Esophagus squamous epithelium (tissue), 4 donors: ENCODE data around the gene MXD1.

Experiments used
- POLR2A ChIP-seq, 4 donors: fragments of 450-650 bp; IDR thresholded peaks; one replicate each; pipeline ENCODE4 v1.6.1; 2017; ENCODE audit warnings: antibody characterized with exemption in 4 of 4, mild to moderate bottlenecking in 4 of 4, moderate library complexity in 3 of 4
- TF ChIP-seq, protein P1 (sequence below), 6 experiments: fragments of 450-650 bp in 4 of 6; fragments of 200-600 bp in 2 of 6; sonication (generic) in 2 of 6; IDR thresholded peaks; one replicate each; pipeline ENCODE4 v1.5.1; 2016 to 2019; ENCODE audit warnings: antibody characterized with exemption in 6 of 6, mild to moderate bottlenecking in 4 of 6, moderate library complexity in 4 of 6

GRCh38 chr2:69950241-69950640, 35.3 kb downstream of the MXD1 start:
- TF ChIP-seq, protein P1, sequence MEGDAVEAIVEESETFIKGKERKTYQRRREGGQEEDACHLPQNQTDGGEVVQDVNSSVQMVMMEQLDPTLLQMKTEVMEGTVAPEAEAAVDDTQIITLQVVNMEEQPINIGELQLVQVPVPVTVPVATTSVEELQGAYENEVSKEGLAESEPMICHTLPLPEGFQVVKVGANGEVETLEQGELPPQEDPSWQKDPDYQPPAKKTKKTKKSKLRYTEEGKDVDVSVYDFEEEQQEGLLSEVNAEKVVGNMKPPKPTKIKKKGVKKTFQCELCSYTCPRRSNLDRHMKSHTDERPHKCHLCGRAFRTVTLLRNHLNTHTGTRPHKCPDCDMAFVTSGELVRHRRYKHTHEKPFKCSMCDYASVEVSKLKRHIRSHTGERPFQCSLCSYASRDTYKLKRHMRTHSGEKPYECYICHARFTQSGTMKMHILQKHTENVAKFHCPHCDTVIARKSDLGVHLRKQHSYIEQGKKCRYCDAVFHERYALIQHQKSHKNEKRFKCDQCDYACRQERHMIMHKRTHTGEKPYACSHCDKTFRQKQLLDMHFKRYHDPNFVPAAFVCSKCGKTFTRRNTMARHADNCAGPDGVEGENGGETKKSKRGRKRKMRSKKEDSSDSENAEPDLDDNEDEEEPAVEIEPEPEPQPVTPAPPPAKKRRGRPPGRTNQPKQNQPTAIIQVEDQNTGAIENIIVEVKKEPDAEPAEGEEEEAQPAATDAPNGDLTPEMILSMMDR (IDR thresholded peaks at IDR 0.05), result no peak
- TF ChIP-seq POLR2A (IDR thresholded peaks at IDR 0.05), result no peak
